Neuronal stem cell (in vitro differentiated cells): ENCODE data around the gene PCBD2.

Experiments used
- DNase-seq: peaks from one replicate; pipeline ENCODE4 v3.0.0-alpha.2; 2013; ENCODE audit warnings: low spot score
- H2AFZ ChIP-seq: one replicate; pipeline ENCODE4 v1.6.1; 2013; ENCODE audit warnings: mild to moderate bottlenecking, low read length, inconsistent platforms
- H2AK5ac ChIP-seq: 2 replicates; pipeline ENCODE4 v1.6.1; 2013; ENCODE audit warnings: low read depth, mild to moderate bottlenecking, inconsistent platforms, low read length, moderate library complexity, mixed read lengths
- H2BK120ac ChIP-seq: 2 replicates; pipeline ENCODE4 v1.6.1; 2013; ENCODE audit warnings: low read depth, mild to moderate bottlenecking, inconsistent platforms, low read length, moderate library complexity, mixed read lengths
- H2BK12ac ChIP-seq: one replicate; pipeline ENCODE4 v1.6.1; 2013; ENCODE audit warnings: low read length, inconsistent platforms
- H2BK15ac ChIP-seq: 2 replicates; pipeline ENCODE4 v1.6.1; 2013; ENCODE audit warnings: mild to moderate bottlenecking, low read length, inconsistent platforms, mixed read lengths
- H2BK5ac ChIP-seq: one replicate; pipeline ENCODE4 v1.6.1; 2013; ENCODE audit warnings: inconsistent platforms, mild to moderate bottlenecking, low read length, moderate library complexity
- H3K14ac ChIP-seq: one replicate; pipeline ENCODE4 v1.6.1; 2013; ENCODE audit warnings: low read length, inconsistent platforms
- H3K18ac ChIP-seq: 2 replicates; pipeline ENCODE4 v1.6.1; 2013; ENCODE audit warnings: low read length, inconsistent platforms
- H3K23ac ChIP-seq: 2 replicates; pipeline ENCODE4 v1.6.1; 2013; ENCODE audit warnings: low read depth, mild to moderate bottlenecking, mixed read lengths, low read length, inconsistent platforms; ENCODE audit not compliant: poor library complexity
- H3K27ac ChIP-seq: replicated peaks from 3 replicates; pipeline ENCODE4 v1.5.1; 2013; ENCODE audit warnings: low read length, inconsistent platforms
- H3K27me3 ChIP-seq, 3 experiments: 2 replicates each; pipeline ENCODE4 v1.6.1; 2013; ENCODE audit warnings: low read length in 3 of 3, mild to moderate bottlenecking in 2 of 3, inconsistent platforms in 1 of 3, low read depth in 1 of 3, mixed read lengths in 1 of 3, moderate library complexity in 1 of 3; ENCODE audit not compliant: control insufficient read depth in 3 of 3, insufficient read depth in 3 of 3
- H3K36me3 ChIP-seq, 2 donors: replicated peaks in 1 of 2; 2 replicates each; pipeline ENCODE4 v1.6.1; 2013; ENCODE audit warnings: low read length in 2 of 2; ENCODE audit not compliant: control insufficient read depth in 2 of 2, insufficient read depth in 2 of 2
- H3K4ac ChIP-seq: 2 replicates; pipeline ENCODE4 v1.6.1; 2013; ENCODE audit warnings: inconsistent platforms, mild to moderate bottlenecking, low read length, moderate library complexity
- H3K4me1 ChIP-seq, 2 donors: 1 replicate in 1 of 2; 2 replicates in 1 of 2; pipeline ENCODE4 v1.6.1; 2013; ENCODE audit warnings: low read length in 2 of 2, low read depth in 1 of 2; ENCODE audit not compliant: control insufficient read depth in 2 of 2, insufficient read depth in 1 of 2
- H3K4me2 ChIP-seq: one replicate; pipeline ENCODE4 v1.6.1; 2013; ENCODE audit warnings: mild to moderate bottlenecking, low read length, inconsistent platforms; ENCODE audit not compliant: insufficient read depth, poor library complexity, severe bottlenecking
- H3K4me3 ChIP-seq, 2 donors: 2 replicates each; pipeline ENCODE4 v1.5.1; 2013; ENCODE audit warnings: low read length in 2 of 2, mild to moderate bottlenecking in 2 of 2, inconsistent platforms in 1 of 2, moderate library complexity in 1 of 2
- H3K79me1 ChIP-seq: one replicate; pipeline ENCODE4 v1.6.1; 2013; ENCODE audit warnings: low read depth, mild to moderate bottlenecking, inconsistent platforms, low read length, moderate library complexity
- H3K9ac ChIP-seq: one replicate; pipeline ENCODE4 v1.6.1; 2013; ENCODE audit warnings: mild to moderate bottlenecking, low read depth, low read length, inconsistent platforms; ENCODE audit not compliant: poor library complexity
- H3K9me3 ChIP-seq, 2 donors: replicated peaks in 1 of 2; 2 replicates each; pipeline versions ENCODE3 to v1.6.1; 2013; ENCODE audit warnings: low read length in 2 of 2, mild to moderate bottlenecking in 2 of 2, inconsistent platforms in 1 of 2, low read depth in 1 of 2, mixed read lengths in 1 of 2, moderate library complexity in 1 of 2; ENCODE audit not compliant: control insufficient read depth in 2 of 2, insufficient read depth in 1 of 2
- H4K8ac ChIP-seq: one replicate; pipeline ENCODE4 v1.6.1; 2013; ENCODE audit warnings: low read depth, mild to moderate bottlenecking, inconsistent platforms, low read length, moderate library complexity
- H4K91ac ChIP-seq: one replicate; pipeline ENCODE4 v1.6.1; 2013; ENCODE audit warnings: low read length, low read depth, mild to moderate bottlenecking, inconsistent platforms; ENCODE audit not compliant: poor library complexity
- WGBS, 2 donors: extraction: QIAGEN DNeasy Blood & Tissue Kit; methylation state at CpG; one replicate each; pipeline ENCODE4 v1.1.7; 2013; ENCODE audit warnings: missing lambda C conversion rate in 2 of 2, mixed read lengths in 1 of 2; ENCODE audit not compliant: insufficient read length in 2 of 2, insufficient replicate concordance in 1 of 2; ENCODE audit errors: extremely low coverage in 2 of 2; 5-methylcytosine and 5-hydroxymethylcytosine counted together

Gene PCBD2

DNA sequence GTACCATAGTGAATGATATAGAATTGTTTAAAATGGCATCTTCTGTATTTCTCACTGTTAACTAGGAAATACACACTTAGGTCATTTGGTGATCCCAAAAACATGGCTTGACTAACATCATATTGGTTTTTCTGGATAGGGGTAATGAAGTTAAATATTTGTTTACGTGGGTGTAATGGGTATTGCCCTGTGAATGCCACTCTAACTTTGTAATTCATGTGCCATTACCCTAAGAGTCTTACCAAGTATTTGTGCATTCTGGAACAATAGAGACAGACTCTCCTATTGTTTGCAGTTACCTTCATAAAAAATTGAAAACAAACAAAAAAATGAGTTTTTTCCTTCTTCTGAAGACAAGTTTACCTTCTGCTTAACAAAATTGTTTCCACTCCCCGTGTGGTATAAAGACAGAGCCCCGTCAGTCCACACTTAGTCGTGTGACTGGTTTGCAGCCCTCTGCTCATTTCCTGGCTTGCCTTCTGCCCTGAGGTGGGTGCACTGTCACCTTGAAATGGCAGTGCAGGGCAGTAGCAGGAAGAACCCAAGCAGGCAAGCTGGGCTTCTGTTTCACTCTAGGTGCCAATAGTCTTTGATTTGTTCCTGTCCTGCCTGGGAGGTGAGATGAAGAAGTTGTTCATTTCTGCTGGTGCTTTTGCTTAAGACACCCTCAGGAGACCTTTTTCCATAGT is 53.1 kb downstream of the PCBD2 start:
- Histone ChIP-seq H3K4ac (no peak overlapping the region), H3K4me2 (no peak overlapping the region), H2BK120ac (no peak overlapping the region), H3K36me3 (peaks cover 0 to 22% of the 10 kb centered on the region in 2 donors), H2AK5ac (no peak overlapping the region), H3K4me1 (peaks cover 4% of the 10 kb centered on the region in 2 donors), H3K9ac (peak overlapping the region; percentile 30), H3K27me3 (no peaks in the 10 kb centered on the region), H2AFZ (no peak overlapping the region), H2BK12ac (no peak overlapping the region), H3K23ac (peak overlapping the region; percentile 75), H4K91ac (no peak overlapping the region), H3K79me1 (no peaks in the 10 kb centered on the region), H3K14ac (no peak overlapping the region), H4K8ac (no peak overlapping the region), H2BK5ac (no peak overlapping the region), H3K27ac (no peak overlapping the region), H3K9me3 (peaks cover 2 to 11% of the 10 kb centered on the region in 2 donors), H3K4me3 (no peak overlapping the region), H3K18ac (no peak overlapping the region), H2BK15ac (no peak overlapping the region)
- no peak for DNase-seq
- no CpG with 5 or more reads among the region's 4 CpGs for WGBS, 2 donors

DNA sequence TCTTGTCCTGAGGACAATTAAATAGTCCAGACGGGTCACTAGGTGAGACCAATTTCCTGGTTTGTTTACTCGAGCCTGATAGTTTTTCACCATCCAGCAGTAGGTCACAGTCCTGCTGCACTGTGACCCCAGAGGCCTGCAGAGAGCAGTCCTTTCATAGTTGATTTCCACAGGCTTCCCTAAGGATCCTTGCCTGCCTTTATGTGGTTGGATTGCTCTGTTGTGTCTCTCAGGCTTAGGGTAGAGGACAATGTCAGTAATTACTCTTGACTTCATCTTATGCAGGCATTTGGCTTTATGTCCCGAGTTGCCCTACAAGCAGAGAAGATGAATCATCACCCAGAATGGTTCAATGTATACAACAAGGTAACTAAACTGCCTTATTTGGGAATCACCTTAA is 53.8 kb downstream of the PCBD2 start:
- no peak overlapping the region for H2BK15ac ChIP-seq
- no peak overlapping the region for H3K4me2 ChIP-seq
- H3K9me3 ChIP-seq = peaks cover 2 to 11% of the 10 kb centered on the region in 2 donors
- H2BK12ac ChIP-seq = no peak overlapping the region
- H4K8ac ChIP-seq = no peak overlapping the region
- H3K4me1 ChIP-seq = peaks cover 4% of the 10 kb centered on the region in 2 donors
- H2AK5ac ChIP-seq = no peak overlapping the region
- H3K14ac ChIP-seq = no peak overlapping the region
- no peak overlapping the region for H3K27ac ChIP-seq
- H4K91ac ChIP-seq = no peak overlapping the region
- no CpG with 5 or more reads among the region's 3 CpGs for WGBS, 2 donors
- DNase-seq = peak; percentile 12
- no peak overlapping the region for H3K18ac ChIP-seq
- no peak overlapping the region for H3K4ac ChIP-seq
- no peak overlapping the region for H2BK120ac ChIP-seq
- no peaks in the 10 kb centered on the region for H3K27me3 ChIP-seq
- no peaks in the 10 kb centered on the region for H3K79me1 ChIP-seq
- no peak overlapping the region for H3K4me3 ChIP-seq
- peaks cover 0 to 22% of the 10 kb centered on the region in 2 donors for H3K36me3 ChIP-seq
- no peak overlapping the region for H3K23ac ChIP-seq
- H2AFZ ChIP-seq = no peak overlapping the region
- no peak overlapping the region for H2BK5ac ChIP-seq
- no peak overlapping the region for H3K9ac ChIP-seq

- H2BK120ac ChIP-seq = no peak overlapping the region
- no peak overlapping the region for H3K4me2 ChIP-seq
- H3K9me3 ChIP-seq = no peaks in the 10 kb centered on the region
- no peak overlapping the region for H3K23ac ChIP-seq
- H4K8ac ChIP-seq = no peak overlapping the region
- peaks cover 4% of the 10 kb centered on the region in 2 donors for H3K4me1 ChIP-seq
- no peaks in the 10 kb centered on the region for H3K27me3 ChIP-seq
- H2AK5ac ChIP-seq = no peak overlapping the region
- H2BK12ac ChIP-seq = no peak overlapping the region
- H4K91ac ChIP-seq = peak overlapping the region; percentile 72
- H3K4me3 ChIP-seq = no peak overlapping the region
- peak overlapping the region; percentile 71 for H3K18ac ChIP-seq
- peak overlapping the region; percentile 35 for H2BK5ac ChIP-seq
- no peak overlapping the region for H2BK15ac ChIP-seq
- no peaks in the 10 kb centered on the region for H3K79me1 ChIP-seq
- H3K14ac ChIP-seq = no peak overlapping the region
- no peak overlapping the region for H3K27ac ChIP-seq
- no peak for DNase-seq
- peaks cover 0 to 22% of the 10 kb centered on the region in 2 donors for H3K36me3 ChIP-seq
- H3K4ac ChIP-seq = no peak overlapping the region
- H2AFZ ChIP-seq = no peak overlapping the region
- no peak overlapping the region for H3K9ac ChIP-seq
Measured at GRCh38 chr5:134963098-134963497, 58.2 kb downstream of the PCBD2 start.

- no peak overlapping the region for H3K23ac ChIP-seq
- no peak overlapping the region for H2AFZ ChIP-seq
- H3K14ac ChIP-seq = no peak overlapping the region
- no peak overlapping the region for H4K8ac ChIP-seq
- no peaks in the 10 kb centered on the region for H3K79me1 ChIP-seq
- no peak overlapping the region for H3K4ac ChIP-seq
- H2AK5ac ChIP-seq = no peak overlapping the region
- no peak overlapping the region for H3K4me3 ChIP-seq
- H3K9ac ChIP-seq = no peak overlapping the region
- DNase-seq = no peak
- no CpG with 5 or more reads among the region's 12 CpGs for WGBS, 2 donors
- H3K9me3 ChIP-seq = no peaks in the 10 kb centered on the region
- H3K27me3 ChIP-seq = no peaks in the 10 kb centered on the region
- no peak overlapping the region for H3K18ac ChIP-seq
- no peak overlapping the region for H4K91ac ChIP-seq
- no peak overlapping the region for H3K4me2 ChIP-seq
- H2BK120ac ChIP-seq = no peak overlapping the region
- H3K4me1 ChIP-seq = no peaks in the 10 kb centered on the region
- no peak overlapping the region for H3K27ac ChIP-seq
- H2BK15ac ChIP-seq = no peak overlapping the region
- H2BK5ac ChIP-seq = no peak overlapping the region
- H3K36me3 ChIP-seq = peaks cover 0 to 22% of the 10 kb centered on the region in 2 donors
- no peak overlapping the region for H2BK12ac ChIP-seq
Measured at GRCh38 chr5:134964359-134965270, 59.7 kb downstream of the PCBD2 start.
